RWPE2 (cell line): ENCODE results near the gene CORO7.

ENCODE experiments used
- ATAC-seq: fragments of 200-7000 bp; cut with Tn5 transposase; 3 replicates; pipeline ENCODE4 v1.9.1; 2021; ENCODE audit warnings: low read depth
- DNase-seq: peaks from one replicate; pipeline ENCODE4 v3.0.0-alpha.2; 2020; ENCODE audit warnings: low spot score
- H3K27ac ChIP-seq: fragments of 450-650 bp; 2 replicates; pipeline ENCODE4 v1.5.1; 2017; ENCODE audit warnings: mild to moderate bottlenecking; ENCODE audit not compliant: poor library complexity, severe bottlenecking
- H3K27me3 ChIP-seq: fragments of 250-450 bp; sonication (Bioruptor Pico); 2 replicates; pipeline ENCODE4 v1.5.1; 2021; ENCODE audit warnings: mild to moderate bottlenecking, moderate library complexity; ENCODE audit not compliant: insufficient read depth, poor library complexity, severe bottlenecking
- H3K36me3 ChIP-seq: fragments of 250-450 bp; sonication (Bioruptor Pico); 2 replicates; pipeline ENCODE4 v1.5.1; 2020; ENCODE audit warnings: low read depth, mild to moderate bottlenecking, moderate library complexity
- H3K4me1 ChIP-seq: fragments of 250-450 bp; sonication (Bioruptor Pico); 2 replicates; pipeline ENCODE4 v1.5.1; 2021; ENCODE audit warnings: mild to moderate bottlenecking, moderate library complexity; ENCODE audit not compliant: insufficient read depth, poor library complexity, severe bottlenecking
- H3K4me3 ChIP-seq: fragments of 250-450 bp; sonication (Bioruptor Pico); 2 replicates; pipeline ENCODE4 v1.5.1; 2021; ENCODE audit warnings: mild to moderate bottlenecking, moderate library complexity; ENCODE audit not compliant: severe bottlenecking
- H3K9me3 ChIP-seq: fragments of 250-450 bp; sonication (Bioruptor Pico); 2 replicates; pipeline ENCODE4 v1.5.1; 2021; ENCODE audit warnings: mild to moderate bottlenecking, moderate library complexity; ENCODE audit not compliant: severe bottlenecking
- CTCF ChIP-seq: fragments of 450-650 bp; IDR thresholded peaks from one replicate; pipeline ENCODE4 v1.5.1; 2017; ENCODE audit warnings: mild to moderate bottlenecking, moderate library complexity; ENCODE audit not compliant: poor library complexity, severe bottlenecking

Gene CORO7

GRCh38 chr16:4342866-4343744 is 73.3 kb downstream of the CORO7 start:
- no peak for TF ChIP-seq CTCF
- Histone ChIP-seq H3K4me1 (no peaks in the 10 kb centered on the region), H3K36me3 (peaks cover 17% of the 10 kb centered on the region), H3K27ac (no peak overlapping the region), H3K4me3 (no peak overlapping the region), H3K9me3 (no peaks in the 10 kb centered on the region), H3K27me3 (no peaks in the 10 kb centered on the region)
- ATAC-seq (no peak), DNase-seq (no peak)

GRCh38 chr16:4341250-4341649 is 75.1 kb downstream of the CORO7 start:
- H3K4me3 ChIP-seq = no peak overlapping the region
- H3K27ac ChIP-seq = no peak overlapping the region
- ATAC-seq (no peak), DNase-seq (no peak)
- peaks cover 22% of the 10 kb centered on the region for H3K36me3 ChIP-seq
- TF ChIP-seq CTCF = no peak
- no peaks in the 10 kb centered on the region for H3K27me3 ChIP-seq
- H3K9me3 ChIP-seq = no peaks in the 10 kb centered on the region
- H3K4me1 ChIP-seq = no peaks in the 10 kb centered on the region

- Histone ChIP-seq H3K36me3 (peaks cover 30% of the 10 kb centered on the region), H3K4me1 (no peaks in the 10 kb centered on the region), H3K9me3 (no peaks in the 10 kb centered on the region), H3K27ac (no peak overlapping the region), H3K4me3 (no peak overlapping the region), H3K27me3 (no peaks in the 10 kb centered on the region)
- TF ChIP-seq CTCF = no peak
- DNase-seq (no peak), ATAC-seq (no peak)
Observed at GRCh38 chr16:4340443-4340842, 76.0 kb downstream of the CORO7 start.

- H3K4me1 ChIP-seq = no peaks in the 10 kb centered on the region
- DNase-seq (no peak), ATAC-seq (no peak)
- H3K36me3 ChIP-seq = peaks cover 35% of the 10 kb centered on the region
- no peak for TF ChIP-seq CTCF
- no peak overlapping the region for H3K27ac ChIP-seq
- no peaks in the 10 kb centered on the region for H3K27me3 ChIP-seq
- H3K4me3 ChIP-seq = no peak overlapping the region
- H3K9me3 ChIP-seq = no peaks in the 10 kb centered on the region
Observed at GRCh38 chr16:4339909-4340308, 76.5 kb downstream of the CORO7 start.

GRCh38 chr16:4339455-4339854 is 76.9 kb downstream of the CORO7 start:
- no peaks in the 10 kb centered on the region for H3K27me3 ChIP-seq
- no peak for TF ChIP-seq CTCF
- H3K9me3 ChIP-seq = no peaks in the 10 kb centered on the region
- DNase-seq = no peak
- H3K4me1 ChIP-seq = no peaks in the 10 kb centered on the region
- H3K36me3 ChIP-seq = peaks cover 40% of the 10 kb centered on the region
- H3K27ac ChIP-seq = no peak overlapping the region
- no peak overlapping the region for H3K4me3 ChIP-seq
- no peak for ATAC-seq
